HTR-8/SVneo (cell line): Measurements from ENCODE around the gene SEMA4D.

Experiments used
- DNase-seq: peaks from one replicate; pipeline ENCODE4 v3.0.0; 2011; ENCODE audit warnings: low spot score, mixed read lengths; ENCODE audit not compliant: insufficient read length
- FAIRE-seq: peaks from 2 replicates; lab custom pipeline; 2011; peaks lifted over from hg19 to GRCh38; lab: Jason Lieb, UNC

Gene SEMA4D

GRCh38 chr9:89313842-89314241, 184.1 kb downstream of the SEMA4D start:
- no peak for DNase-seq
- no peak for FAIRE-seq

- DNase-seq (no peak), FAIRE-seq (no peak)
Measured at GRCh38 chr9:89312222-89312571, 185.7 kb downstream of the SEMA4D start.

- FAIRE-seq, result no peak
- DNase-seq, result no peak
Measured at GRCh38 chr9:89311346-89312221, 186.3 kb downstream of the SEMA4D start.
